ENCODE measurements around the gene CC2D1A. TPM values are rescaled to one million over a fixed set of nuclear protein-coding genes. Genes with fewer than 3 reads are reported as not detected.

The CC2D1A gene
- total and polyA plus RNA-seq, 2 experiments from 2014 or later, result 15.8 to 20.6 TPM

- Histone ChIP-seq H3K27ac (no peak overlapping the region), H3K27me3 (replicated peaks; ENCODE audit: insufficient read depth) (no peaks in the 10 kb centered on the region), H3K79me2 (ENCODE audit: insufficient read depth) (no peaks in the 10 kb centered on the region), H3K9ac (no peak overlapping the region), H3K9me2 (ENCODE audit: insufficient read depth) (no peaks in the 10 kb centered on the region), H3K4me1 (ENCODE audit: insufficient read depth) (no peaks in the 10 kb centered on the region), H3K36me3 (ENCODE audit: low read depth) (no peaks in the 10 kb centered on the region; the same call in 1 of the 2 replicates), H4K20me1 (ENCODE audit: insufficient read depth) (no peaks in the 10 kb centered on the region), H3K4me2 (ENCODE audit: unreplicated experiment) (no peak overlapping the region), H3K9me3 (ENCODE audit: low read depth) (no peaks in the 10 kb centered on the region), H3K4me3 (no peak overlapping the region), H3F3A (ENCODE audit: insufficient read depth) (no peaks in the 10 kb centered on the region), H2AFZ (no peak overlapping the region)
- TF ChIP-seq EZH2phosphoT487 (IDR thresholded peaks at IDR 0.05; ENCODE audit: insufficient read depth, low read depth), result no peak
- no peak for TF ChIP-seq EZH2 (IDR thresholded peaks at IDR 0.05; ENCODE audit: insufficient read depth, poor library complexity, severe bottlenecking)
- no peak for DNase-seq
- in situ Hi-C loops (cut with MboI), result no loop called here
- WGBS, 2 experiments (ENCODE audit: low coverage in 1 of 2, low lambda C conversion rate in 2 of 2, missing lambda C conversion rate in 2 of 2), result 92 to 94% methylated on average over 35 to 42 of the region's 42 CpGs
Observed at GRCh38 chr19:13932911-13933393, 27.0 kb downstream of the CC2D1A start.

GRCh38 chr19:13934785-13935109 lies 28.7 kb downstream of the CC2D1A start:
- WGBS, 2 experiments (ENCODE audit: low coverage in 1 of 2, low lambda C conversion rate in 2 of 2, missing lambda C conversion rate in 2 of 2), result 93% methylated on average over 2 of the region's 2 CpGs
- Histone ChIP-seq H3K4me2 (ENCODE audit: unreplicated experiment) (no peak overlapping the region), H3K36me3 (ENCODE audit: low read depth) (no peaks in the 10 kb centered on the region; the same call in 1 of the 2 replicates), H3F3A (ENCODE audit: insufficient read depth) (no peaks in the 10 kb centered on the region), H4K20me1 (ENCODE audit: insufficient read depth) (no peaks in the 10 kb centered on the region), H3K79me2 (ENCODE audit: insufficient read depth) (no peaks in the 10 kb centered on the region), H3K9ac (no peak overlapping the region), H3K27me3 (replicated peaks; ENCODE audit: insufficient read depth) (no peaks in the 10 kb centered on the region), H3K9me2 (ENCODE audit: insufficient read depth) (no peaks in the 10 kb centered on the region), H3K9me3 (ENCODE audit: low read depth) (no peaks in the 10 kb centered on the region), H2AFZ (no peak overlapping the region), H3K27ac (no peak overlapping the region), H3K4me1 (ENCODE audit: insufficient read depth) (peaks cover 6% of the 10 kb centered on the region), H3K4me3 (no peak overlapping the region)
- in situ Hi-C loops (cut with MboI), result no loop called here
- TF ChIP-seq EZH2phosphoT487 (IDR thresholded peaks at IDR 0.05; ENCODE audit: insufficient read depth, low read depth) (no peak), EZH2 (IDR thresholded peaks at IDR 0.05; ENCODE audit: insufficient read depth, poor library complexity, severe bottlenecking) (no peak)
- DNase-seq, result no peak

GRCh38 chr19:13935765-13936510 lies 29.9 kb downstream of the CC2D1A start:
- Histone ChIP-seq H4K20me1 (ENCODE audit: insufficient read depth) (no peaks in the 10 kb centered on the region), H3K79me2 (ENCODE audit: insufficient read depth) (no peaks in the 10 kb centered on the region), H3F3A (ENCODE audit: insufficient read depth) (no peaks in the 10 kb centered on the region), H3K27me3 (replicated peaks; ENCODE audit: insufficient read depth) (no peaks in the 10 kb centered on the region), H3K4me2 (ENCODE audit: unreplicated experiment) (no peak overlapping the region), H3K27ac (no peak overlapping the region), H3K9me3 (ENCODE audit: low read depth) (no peaks in the 10 kb centered on the region), H3K4me3 (no peak overlapping the region), H3K4me1 (ENCODE audit: insufficient read depth) (peaks cover 6% of the 10 kb centered on the region), H2AFZ (no peak overlapping the region), H3K36me3 (ENCODE audit: low read depth) (no peaks in the 10 kb centered on the region; the same call in 1 of the 2 replicates), H3K9me2 (ENCODE audit: insufficient read depth) (no peaks in the 10 kb centered on the region), H3K9ac (no peak overlapping the region)
- TF ChIP-seq EZH2 (IDR thresholded peaks at IDR 0.05; ENCODE audit: insufficient read depth, poor library complexity, severe bottlenecking) (no peak), EZH2phosphoT487 (IDR thresholded peaks at IDR 0.05; ENCODE audit: insufficient read depth, low read depth) (no peak)
- DNase-seq, result no peak
- 86% methylated on average over 20 to 22 of the region's 22 CpGs for WGBS, 2 experiments (ENCODE audit: low coverage in 1 of 2, low lambda C conversion rate in 2 of 2, missing lambda C conversion rate in 2 of 2)
- in situ Hi-C loops (cut with MboI), result no loop called here

- H3K9me2 ChIP-seq (ENCODE audit: insufficient read depth), result no peaks in the 10 kb centered on the region
- peak overlapping the region; percentile 69 for H3K9ac ChIP-seq
- H3F3A ChIP-seq (ENCODE audit: insufficient read depth), result no peaks in the 10 kb centered on the region
- no peaks in the 10 kb centered on the region for H3K27me3 ChIP-seq (replicated peaks; ENCODE audit: insufficient read depth)
- peak overlapping the region; percentile 67 for H3K4me2 ChIP-seq (ENCODE audit: unreplicated experiment)
- H4K20me1 ChIP-seq (ENCODE audit: insufficient read depth), result no peaks in the 10 kb centered on the region
- peak overlapping the region; percentile 74 for H3K4me3 ChIP-seq
- WGBS, 2 experiments (ENCODE audit: low coverage in 1 of 2, low lambda C conversion rate in 2 of 2, missing lambda C conversion rate in 2 of 2), result 10 to 14% methylated on average over 19 to 26 of the region's 29 CpGs
- H3K4me1 ChIP-seq (ENCODE audit: insufficient read depth), result peaks cover 6% of the 10 kb centered on the region
- TF ChIP-seq EZH2phosphoT487 (IDR thresholded peaks at IDR 0.05; ENCODE audit: insufficient read depth, low read depth) (no peak), EZH2 (IDR thresholded peaks at IDR 0.05; ENCODE audit: insufficient read depth, poor library complexity, severe bottlenecking) (no peak)
- no peaks in the 10 kb centered on the region for H3K79me2 ChIP-seq (ENCODE audit: insufficient read depth)
- H3K27ac ChIP-seq, result peak overlapping the region; percentile 39
- DNase-seq, result peak; percentile 67
- in situ Hi-C loops (cut with MboI), result no loop called here
- peak overlapping the region; percentile 78 for H2AFZ ChIP-seq
- no peaks in the 10 kb centered on the region for H3K36me3 ChIP-seq (ENCODE audit: low read depth)
- no peaks in the 10 kb centered on the region for H3K9me3 ChIP-seq (ENCODE audit: low read depth)
Observed at GRCh38 chr19:13937479-13938300, 31.7 kb downstream of the CC2D1A start.
